Measurements from ENCODE around the gene CCDC12.

The CCDC12 gene

GRCh38 chr3:46909535-46910161 is 66.9 kb downstream of the CCDC12 start:
- no peaks in the 10 kb centered on the region for H3K9me3 Mint-ChIP-seq
- H3K4me1 Mint-ChIP-seq: peaks cover 4% of the 10 kb centered on the region
- no peaks in the 10 kb centered on the region for H3K27me3 Mint-ChIP-seq (ENCODE audit: low read depth, poor library complexity)
- no peak overlapping the region for H3K27ac Mint-ChIP-seq
- peak; percentile 91 for DNase-seq
- TF ChIP-seq CTCF (IDR thresholded peaks at IDR 0.05): peak; percentile 82
- no peak overlapping the region for H3K4me3 Mint-ChIP-seq
- peaks cover 15% of the 10 kb centered on the region for H3K36me3 Mint-ChIP-seq (ENCODE audit: low read depth)

- DNase-seq: no peak
- Mint-ChIP-seq H3K36me3 (ENCODE audit: low read depth) (peaks cover 15% of the 10 kb centered on the region), H3K27me3 (ENCODE audit: low read depth, poor library complexity) (no peaks in the 10 kb centered on the region), H3K27ac (no peak overlapping the region), H3K4me1 (peaks cover 4% of the 10 kb centered on the region), H3K4me3 (no peak overlapping the region), H3K9me3 (no peaks in the 10 kb centered on the region)
- TF ChIP-seq CTCF (IDR thresholded peaks at IDR 0.05): no peak
Observed at GRCh38 chr3:46908986-46909534, 67.5 kb downstream of the CCDC12 start.

DNA sequence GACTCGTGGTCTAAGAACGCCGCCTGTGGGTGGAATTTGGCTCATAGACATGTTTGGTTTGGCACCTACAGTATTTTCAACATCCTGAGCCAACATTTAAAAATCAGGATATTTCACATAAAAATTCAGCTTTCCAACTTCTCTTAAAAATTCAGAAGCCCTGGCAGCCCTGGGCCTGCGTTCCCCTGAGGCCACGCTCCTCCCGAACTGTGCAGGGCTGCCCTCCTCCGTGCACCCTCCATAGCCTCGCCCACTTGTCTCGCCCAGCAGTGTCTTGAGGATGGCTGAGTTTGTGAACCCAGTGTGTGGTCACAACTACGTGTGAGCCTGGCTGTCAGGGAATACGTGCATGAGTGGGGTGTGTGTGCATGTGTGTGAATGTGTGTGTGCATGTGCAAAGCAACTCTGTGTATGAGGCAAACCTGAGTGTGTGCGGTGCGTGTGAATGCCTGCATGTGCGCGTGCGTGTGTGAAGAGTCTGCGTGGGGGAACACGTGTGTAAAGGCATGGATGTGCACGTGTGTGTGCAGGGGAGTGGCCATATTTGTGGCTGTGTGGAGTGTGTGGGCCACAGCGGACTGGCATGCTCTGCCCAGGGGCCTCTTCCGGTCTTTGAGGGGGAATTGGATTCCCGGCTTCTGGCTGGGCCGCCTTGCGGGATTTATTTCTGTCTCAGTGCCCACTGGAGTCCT is 68.1 kb downstream of the CCDC12 start:
- no peaks in the 10 kb centered on the region for H3K9me3 Mint-ChIP-seq
- no peak overlapping the region for H3K4me3 Mint-ChIP-seq
- no peak for TF ChIP-seq CTCF (IDR thresholded peaks at IDR 0.05)
- no peaks in the 10 kb centered on the region for H3K27me3 Mint-ChIP-seq (ENCODE audit: low read depth, poor library complexity)
- peaks cover 11% of the 10 kb centered on the region for H3K36me3 Mint-ChIP-seq (ENCODE audit: low read depth)
- DNase-seq: no peak
- peaks cover 4% of the 10 kb centered on the region for H3K4me1 Mint-ChIP-seq
- no peak overlapping the region for H3K27ac Mint-ChIP-seq

- Mint-ChIP-seq H3K27ac (no peak overlapping the region), H3K4me1 (peaks cover 4% of the 10 kb centered on the region), H3K27me3 (ENCODE audit: low read depth, poor library complexity) (no peaks in the 10 kb centered on the region), H3K36me3 (ENCODE audit: low read depth) (peaks cover 6% of the 10 kb centered on the region), H3K9me3 (no peaks in the 10 kb centered on the region), H3K4me3 (no peak overlapping the region)
- TF ChIP-seq CTCF (IDR thresholded peaks at IDR 0.05): no peak
- DNase-seq: no peak
Observed at GRCh38 chr3:46907960-46908293, 68.6 kb downstream of the CCDC12 start.

- TF ChIP-seq CTCF (IDR thresholded peaks at IDR 0.05): no peak
- H3K4me3 Mint-ChIP-seq: no peak overlapping the region
- peaks cover 4% of the 10 kb centered on the region for H3K4me1 Mint-ChIP-seq
- no peaks in the 10 kb centered on the region for H3K9me3 Mint-ChIP-seq
- DNase-seq: no peak
- no peak overlapping the region for H3K27ac Mint-ChIP-seq
- H3K36me3 Mint-ChIP-seq (ENCODE audit: low read depth): peaks cover 2% of the 10 kb centered on the region
- H3K27me3 Mint-ChIP-seq (ENCODE audit: low read depth, poor library complexity): no peaks in the 10 kb centered on the region
Observed at GRCh38 chr3:46907271-46907670, 69.3 kb downstream of the CCDC12 start.

All from nephron progenitor cell (in vitro differentiated cells).